GM19438 (cell line): ENCODE data around the gene TBX5.

Source experiments
- ATAC-seq: cut with Tn5 transposase; IDR thresholded peaks from one replicate; pipeline ENCODE4 v1.9.1; 2021; ENCODE audit warnings: low read depth; ENCODE audit not compliant: unreplicated experiment

The TBX5 gene

GRCh38 chr12:114406984-114407841 is 1.3 kb upstream of the TBX5 start:
- ATAC-seq, result no peak

- no peak for ATAC-seq
These were observed 506 bp upstream of the TBX5 start for GRCh38 chr12:114406316-114406983.

- ATAC-seq, result no peak
These were observed 922 bp downstream of the TBX5 start for GRCh38 chr12:114404926-114405518.

- no peak for ATAC-seq
These were observed 1.6 kb downstream of the TBX5 start for GRCh38 chr12:114404083-114404925.

GRCh38 chr12:114403690-114404066 is 2.3 kb downstream of the TBX5 start:
- ATAC-seq, result no peak

DNA sequence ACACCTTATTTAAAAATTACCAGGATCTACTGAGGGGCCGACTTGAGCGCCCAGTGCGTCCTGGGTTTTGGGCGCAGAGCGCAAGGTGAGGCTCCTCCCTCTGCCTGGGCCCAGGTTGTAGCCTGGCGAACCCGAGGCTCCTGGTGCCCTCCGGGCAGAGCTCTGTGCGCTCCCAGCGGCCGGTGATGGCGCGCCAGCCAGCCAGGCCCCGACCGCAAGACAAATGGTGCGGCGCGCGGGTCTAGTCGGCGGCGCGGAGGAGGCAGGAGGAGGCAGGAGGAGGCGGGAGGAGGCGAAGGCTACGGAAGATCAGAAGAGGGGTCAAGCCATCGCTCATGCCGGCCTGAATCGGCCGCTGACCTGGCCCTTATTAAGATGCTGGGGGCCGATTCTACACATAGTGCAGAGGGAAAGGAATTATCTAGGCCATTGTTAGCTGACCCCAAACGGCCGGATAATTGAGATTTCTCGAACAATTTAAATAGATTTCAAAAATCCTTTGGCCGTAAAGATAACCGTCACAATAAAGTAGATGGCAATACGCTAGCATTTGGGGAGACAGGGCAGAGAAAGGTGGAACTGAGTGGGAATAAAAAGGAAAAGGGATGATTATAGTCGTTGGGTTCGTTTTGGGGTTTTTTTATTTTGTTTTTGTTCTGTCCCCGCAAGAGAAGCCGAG is 2.8 kb downstream of the TBX5 start:
- no peak for ATAC-seq

DNA sequence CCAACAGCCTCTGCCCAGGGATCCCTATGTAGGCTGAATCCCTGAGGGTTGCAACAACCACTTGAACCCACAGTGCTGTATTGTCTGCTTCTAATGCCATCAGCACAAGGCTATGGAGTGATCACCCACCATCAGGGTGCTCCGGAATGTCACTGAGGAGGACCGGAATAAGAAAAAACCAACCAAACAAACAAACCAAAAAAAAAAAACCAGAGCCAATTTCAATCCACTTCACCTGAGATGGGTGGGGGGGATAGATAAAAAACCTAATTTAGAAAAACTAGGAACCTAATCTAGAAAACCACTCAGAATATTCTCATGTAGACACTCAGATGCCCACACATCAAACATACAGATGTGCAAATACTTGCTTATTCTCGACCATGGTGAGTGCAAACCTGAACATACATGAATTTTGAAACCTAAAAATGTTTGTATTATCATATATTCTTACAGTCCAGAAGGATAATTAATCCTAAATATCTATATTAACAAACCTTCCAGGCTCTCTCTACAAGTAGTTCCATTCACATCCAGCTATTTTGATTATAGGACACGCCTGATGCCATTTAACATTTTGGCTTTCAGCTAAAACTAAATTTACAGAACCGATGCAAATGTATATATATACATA is 3.7 kb downstream of the TBX5 start:
- ATAC-seq, result no peak

GRCh38 chr12:114401328-114402083 is 4.4 kb downstream of the TBX5 start:
- no peak for ATAC-seq

- ATAC-seq, result no peak
These were observed 5.0 kb downstream of the TBX5 start for GRCh38 chr12:114400925-114401324.

- no peak for ATAC-seq
These were observed 5.6 kb downstream of the TBX5 start for GRCh38 chr12:114400361-114400811.

- no peak for ATAC-seq
These were observed 6.2 kb downstream of the TBX5 start for GRCh38 chr12:114399664-114400211.

DNA sequence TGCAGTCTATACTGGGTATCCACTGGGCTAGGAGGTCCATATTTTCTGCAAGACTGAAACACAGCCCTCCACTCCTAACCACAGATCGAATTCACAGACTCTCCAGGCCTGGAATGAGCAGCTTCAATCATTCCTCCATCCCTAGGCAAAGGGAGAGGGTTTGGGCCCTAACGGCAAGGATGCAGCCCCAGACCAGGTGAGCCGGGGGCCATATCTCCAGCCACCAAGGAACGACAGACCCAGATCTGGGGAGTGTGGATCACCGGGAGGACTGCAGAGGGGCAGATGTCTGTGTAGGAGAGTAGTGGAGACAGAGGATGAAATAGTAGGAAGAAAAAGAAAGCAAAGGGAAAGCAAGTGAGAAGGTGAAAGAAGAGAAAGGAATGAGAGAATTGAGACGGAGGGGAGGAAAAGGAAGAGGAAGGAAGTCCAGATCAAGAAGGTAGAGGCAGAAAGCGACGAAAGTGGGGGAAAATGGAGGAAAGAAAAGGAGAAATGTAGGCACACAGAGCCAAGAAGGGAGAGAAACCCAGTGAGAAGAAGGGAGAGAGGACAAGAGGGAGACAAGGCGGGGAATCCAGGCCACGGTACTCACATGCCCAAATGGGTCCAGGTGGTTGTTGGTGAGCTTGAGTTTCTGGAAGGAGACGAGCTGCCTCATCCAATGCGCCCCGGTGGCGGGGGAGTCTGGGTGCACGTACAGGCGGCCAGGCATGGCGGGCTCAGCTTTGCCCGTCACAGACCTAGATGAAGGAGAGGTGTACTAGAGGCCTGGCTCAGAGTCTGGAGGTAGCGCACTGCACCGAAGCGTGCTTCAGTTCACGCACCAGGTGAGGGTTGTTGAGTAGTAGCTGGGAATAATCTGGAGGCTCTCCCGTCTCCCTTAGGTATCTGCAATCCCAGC is 7.7 kb downstream of the TBX5 start:
- no peak for ATAC-seq

GRCh38 chr12:114396869-114397719 is 8.8 kb downstream of the TBX5 start:
- no peak for ATAC-seq

DNA sequence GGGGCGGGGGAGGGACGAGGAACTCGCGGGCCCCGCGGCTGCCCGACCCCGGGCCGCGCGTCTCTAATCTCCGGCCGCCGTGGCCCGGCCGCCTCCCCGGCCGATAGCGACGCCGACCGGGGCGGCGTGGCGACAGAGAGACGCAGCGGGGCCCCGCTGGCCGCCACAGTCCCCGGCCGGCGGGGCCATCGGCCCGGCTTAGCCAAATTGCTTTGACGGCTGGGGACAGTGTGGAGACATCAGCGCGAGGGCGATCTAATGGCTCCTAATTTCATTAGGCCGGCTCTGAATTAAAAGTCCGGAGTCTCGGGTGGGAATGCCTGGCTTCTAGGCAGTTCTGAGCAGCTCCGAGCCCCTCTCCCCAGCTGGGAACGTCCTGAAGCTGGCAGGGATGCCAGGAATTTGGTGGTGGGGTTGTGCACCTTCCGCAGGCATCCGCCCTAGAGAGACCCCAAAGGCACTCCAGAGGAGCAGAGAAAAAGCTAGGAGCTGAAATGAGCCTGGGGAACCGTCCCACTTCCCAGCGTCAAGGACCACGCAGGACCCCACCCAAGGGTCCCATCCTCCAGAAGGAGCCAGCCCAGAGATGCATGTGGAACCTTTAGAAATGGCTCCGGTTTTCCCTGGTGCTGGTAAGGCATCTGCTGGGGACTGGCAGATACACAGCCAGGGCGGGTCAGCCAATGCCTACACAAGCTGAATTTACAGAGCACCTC is 9.6 kb downstream of the TBX5 start:
- no peak for ATAC-seq

DNA sequence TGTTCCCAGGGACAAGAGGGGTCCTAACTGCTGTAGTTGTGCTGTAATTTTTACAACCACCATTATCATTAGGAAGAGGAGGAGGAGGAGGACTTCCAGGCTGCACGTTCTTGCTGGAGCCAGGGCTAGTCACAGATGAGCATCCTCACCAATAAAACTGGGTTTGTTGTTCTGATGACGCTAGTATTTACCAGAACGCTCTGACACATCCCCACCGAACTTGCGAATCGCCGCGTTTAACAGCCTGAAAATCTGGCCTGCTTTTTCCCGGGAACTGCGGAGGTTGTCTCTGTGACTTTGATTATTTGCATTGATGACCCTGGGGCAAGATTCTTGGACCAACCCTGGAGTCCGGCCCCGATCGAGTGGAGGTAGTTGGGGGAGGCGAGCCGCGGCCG is 10.2 kb downstream of the TBX5 start:
- ATAC-seq, result no peak

- ATAC-seq, result no peak
These were observed 10.7 kb downstream of the TBX5 start for GRCh38 chr12:114395233-114395632.
